HCT116 (cell line): ENCODE measurements around the gene ITGA11. TPM values are rescaled to one million over a fixed set of nuclear protein-coding genes. Genes with fewer than 3 reads are reported as not detected.

Experiments
- ATAC-seq: fragments of 200-7000 bp; cut with Tn5 transposase; 2 replicates; pipeline ENCODE4 v1.9.1; 2020; ENCODE audit warnings: mild to moderate bottlenecking, moderate library complexity
- BruUV-seq: library from RNA; stranded (reverse); fragments of 400-500 nt; replicated peaks from 2 replicates; lab custom pipeline; 2021; lab: Mats Ljungman, UMichigan
- CTCF ChIA-PET: fragments of 300-600 bp; sonication (Branson Sonifier 250); formaldehyde crosslinking; loops from one replicate; lab custom pipeline; 2021; ENCODE audit warnings: antibody characterized with exemption; lab: Charles Lee
- POLR2A ChIA-PET: fragments of 300-600, 350-600 bp; sonication (Branson Sonifier 250); formaldehyde crosslinking; loops from one replicate; lab custom pipeline; 2021; ENCODE audit warnings: antibody characterized with exemption; lab: Charles Lee
- RAD21 ChIA-PET, 2 experiments: fragments of 300-600 bp; sonication (Branson Sonifier 250); formaldehyde crosslinking; loops; one replicate each; lab custom pipeline; 2023; ENCODE audit warnings: low total read pairs in 2 of 2; ENCODE audit not compliant: uncharacterized antibody in 2 of 2, unreplicated experiment in 2 of 2, low non-redundant PET in 1 of 2; lab: Charles Lee
- DNase-seq: peaks from one replicate; pipeline ENCODE4 v3.0.0-alpha.2; 2010; ENCODE audit warnings: low read depth, low spot score
- H2AFZ ChIP-seq: fragments of 200-600 bp; shearing (Covaris generic), sonication (generic); 2 replicates; pipeline ENCODE4 v1.6.1; 2017; ENCODE audit warnings: low read depth, mixed run types, mixed read lengths, antibody characterized with exemption, low read length; ENCODE audit not compliant: poor library complexity, severe bottlenecking
- H3K27ac ChIP-seq: 2 replicates; pipeline ENCODE4 v1.5.1; 2012; ENCODE audit warnings: low read depth, low read length
- H3K27me3 ChIP-seq: fragments of 200-600 bp; sonication (generic); 2 replicates; pipeline ENCODE4 v1.6.1; 2016; ENCODE audit warnings: mixed run types, low read length, mixed read lengths; ENCODE audit not compliant: insufficient read depth
- H3K36me3 ChIP-seq, 2 experiments: fragments of 200-500 bp in 1 of 2; fragments of 200-600 bp in 1 of 2; sonication (Bioruptor generic) in 1 of 2; sonication (generic) in 1 of 2; 2 replicates each; pipeline versions ENCODE4 v1.5.1 to v1.6.1; 2014 to 2016; ENCODE audit warnings: low read length in 2 of 2, inconsistent platforms in 1 of 2, mixed read lengths in 1 of 2, mixed run types in 1 of 2; ENCODE audit not compliant: insufficient read depth in 2 of 2, control insufficient read depth in 1 of 2
- H3K4me1 ChIP-seq, 2 experiments: fragments of 200-600 bp in 1 of 2; sonication (generic) in 1 of 2; 2 replicates each; pipeline versions ENCODE4 v1.5.1 to v1.6.1; 2012 to 2017; ENCODE audit warnings: low read length in 2 of 2, inconsistent platforms in 1 of 2, mild to moderate bottlenecking in 1 of 2, mixed read lengths in 1 of 2, mixed run types in 1 of 2, moderate library complexity in 1 of 2; ENCODE audit not compliant: insufficient read depth in 2 of 2, control insufficient read depth in 1 of 2
- H3K4me2 ChIP-seq: fragments of 200-600 bp; sonication (generic); 2 replicates; pipeline ENCODE4 v1.6.1; 2017; ENCODE audit warnings: mixed run types, low read length, mixed read lengths
- H3K4me3 ChIP-seq, 2 experiments: fragments of 200-600 bp in 1 of 2; sonication (generic) in 1 of 2; replicated peaks in 1 of 2; 2 replicates each; pipeline ENCODE4 v1.5.1; 2011 to 2016; ENCODE audit warnings: low read length in 2 of 2, control low read depth in 1 of 2, low read depth in 1 of 2, mild to moderate bottlenecking in 1 of 2, mixed read lengths in 1 of 2, mixed run types in 1 of 2
- H3K79me2 ChIP-seq: fragments of 200-600 bp; sonication (generic); 2 replicates; pipeline ENCODE4 v1.6.1; 2017; ENCODE audit warnings: mild to moderate bottlenecking, mixed run types, low read length, moderate library complexity, mixed read lengths; ENCODE audit not compliant: insufficient read depth
- H3K9ac ChIP-seq: fragments of 200-600 bp; sonication (generic); 2 replicates; pipeline ENCODE4 v1.6.1; 2016; ENCODE audit warnings: low read length, mixed read lengths
- H3K9me2 ChIP-seq: fragments of 200-600 bp; sonication (generic), shearing (Covaris generic); 2 replicates; pipeline ENCODE4 v1.6.1; 2017; ENCODE audit warnings: mixed run types, mild to moderate bottlenecking, moderate library complexity; ENCODE audit not compliant: insufficient read depth
- H3K9me3 ChIP-seq, 2 experiments: fragments of 200-500 bp in 1 of 2; fragments of 200-600 bp in 1 of 2; sonication (Bioruptor generic) in 1 of 2; sonication (generic) in 1 of 2; 2 replicates each; pipeline ENCODE4 v1.6.1; 2014 to 2017; ENCODE audit warnings: low read length in 2 of 2, mixed read lengths in 2 of 2, inconsistent platforms in 1 of 2, low read depth in 1 of 2, mild to moderate bottlenecking in 1 of 2, mixed run types in 1 of 2, moderate library complexity in 1 of 2; ENCODE audit not compliant: control insufficient read depth in 1 of 2, insufficient read depth in 1 of 2
- H4K20me1 ChIP-seq: fragments of 200-600 bp; sonication (generic), shearing (Covaris generic); 2 replicates; pipeline ENCODE4 v1.6.1; 2017; ENCODE audit warnings: mixed run types, mild to moderate bottlenecking, moderate library complexity; ENCODE audit not compliant: insufficient read depth
- CBX3 ChIP-seq: IDR thresholded peaks from 2 replicates; pipeline ENCODE4 v1.6.1; 2012; ENCODE audit warnings: low read depth
- CTCF ChIP-seq, 3 experiments: fragments of 200-600 bp in 1 of 3; sonication (generic) in 1 of 3; IDR thresholded peaks in 2 of 3; conservative IDR thresholded peaks in 1 of 3; 2 replicates each; pipeline ENCODE4 v1.5.1; 2012 to 2017; ENCODE audit warnings: low read depth in 2 of 3, low read length in 2 of 3, antibody characterized with exemption in 1 of 3, borderline replicate concordance in 1 of 3, control low read depth in 1 of 3, mild to moderate bottlenecking in 1 of 3, mixed read lengths in 1 of 3, mixed run types in 1 of 3, moderate library complexity in 1 of 3; ENCODE audit not compliant: insufficient read depth in 1 of 3
- JUND ChIP-seq: IDR thresholded peaks from 2 replicates; pipeline ENCODE4 v1.6.1; 2012
- POLR2AphosphoS5 ChIP-seq: IDR thresholded peaks from 2 replicates; pipeline ENCODE4 v1.6.1; 2011; ENCODE audit warnings: mild to moderate bottlenecking, low read depth, low read length, moderate library complexity
- SIN3A ChIP-seq: IDR thresholded peaks from 2 replicates; pipeline ENCODE4 v1.6.1; 2012; ENCODE audit warnings: low read depth
- SP1 ChIP-seq: IDR thresholded peaks from 2 replicates; pipeline ENCODE4 v1.6.1; 2012; ENCODE audit warnings: low read depth
- SRF ChIP-seq: IDR thresholded peaks from 2 replicates; pipeline ENCODE4 v1.6.1; 2012; ENCODE audit warnings: low read depth
- TCF7L2 ChIP-seq: IDR thresholded peaks from 2 replicates; pipeline ENCODE4 v1.7.0; 2011; ENCODE audit warnings: borderline replicate concordance, inconsistent platforms; ENCODE audit not compliant: insufficient read depth, insufficient read length; ENCODE audit errors: extremely low read depth
- ZBTB33 ChIP-seq: IDR thresholded peaks from 2 replicates; pipeline ENCODE4 v1.6.1; 2011; ENCODE audit warnings: mild to moderate bottlenecking, low read length, moderate library complexity; ENCODE audit not compliant: insufficient replicate concordance; ENCODE audit errors: extremely low read depth
- ZNF274 ChIP-seq: fragments of 200-500 bp; sonication (Bioruptor generic); IDR thresholded peaks from 2 replicates; pipeline ENCODE4 v1.6.1; 2014; ENCODE audit warnings: mild to moderate bottlenecking, low read depth, low read length, inconsistent platforms
- intact Hi-C: fragments of 100-400 bp; cut with micrococcal nuclease; formaldehyde crosslinking; loops from 2 replicates; pipeline ENCODE4 v1.10.0; 2022
- total RNA-seq: library from RNA; stranded (reverse); gene quantifications from one replicate; pipeline ENCODE4 v1.2.1, GENCODE V29; 2021; ENCODE audit not compliant: unreplicated experiment
- TF ChIP-seq, protein P1 (sequence below): IDR thresholded peaks from 2 replicates; pipeline ENCODE4 v1.6.1; 2012

ITGA11 gene
- total RNA-seq, 1 experiment from 2014 or later, result not detected

DNA sequence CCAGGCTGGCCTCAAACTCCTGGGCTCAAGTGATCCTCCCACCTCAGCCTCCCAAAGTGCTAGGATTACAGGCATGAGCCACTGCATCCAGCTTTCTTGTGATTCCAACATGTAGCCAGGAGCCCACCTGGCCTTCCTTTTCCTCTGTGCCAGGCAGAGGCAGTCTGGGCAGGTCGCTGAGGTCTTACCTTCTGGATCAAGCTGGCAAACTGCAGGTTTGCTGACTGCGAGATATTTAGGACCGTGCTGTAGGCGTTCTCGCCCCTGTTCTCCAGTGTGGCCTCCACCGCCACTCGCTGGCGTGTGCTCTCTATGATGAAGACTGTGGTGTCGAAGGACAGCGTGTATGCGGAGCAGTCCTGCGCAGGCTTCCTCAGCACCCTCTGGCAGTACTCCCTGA is 112.0 kb downstream of the ITGA11 start:
- ChIA-PET POLR2A (no interaction called here), CTCF (no interaction called here), RAD21 (no interaction called here)
- Histone ChIP-seq H3K27me3 (no peaks in the 10 kb centered on the region), H4K20me1 (no peaks in the 10 kb centered on the region), H3K36me3 (no peaks in the 10 kb centered on the region), H3K9me3 (no peaks in the 10 kb centered on the region), H3K9me2 (no peaks in the 10 kb centered on the region), H3K79me2 (no peaks in the 10 kb centered on the region), H3K9ac (no peak overlapping the region), H3K4me1 (no peaks in the 10 kb centered on the region), H2AFZ (no peak overlapping the region), H3K4me3 (no peak overlapping the region), H3K4me2 (no peak overlapping the region), H3K27ac (no peak overlapping the region)
- TF ChIP-seq SIN3A (no peak), SRF (no peak), CTCF (IDR thresholded peaks at IDR 0.05 in 2 of 3, conservative IDR thresholded peaks at IDR 0.05 in 1 of 3; ENCODE audit: borderline replicate concordance in 1 of 3, insufficient read depth in 1 of 3, low read depth in 2 of 3, low read length in 2 of 3) (no peak), SP1 (no peak), CBX3 (no peak), POLR2AphosphoS5 (no peak), JUND (no peak)
- intact Hi-C loops, result no loop called here
- no TSS peak for BruUV-seq
- DNase-seq (no peak), ATAC-seq (no peak)

- Histone ChIP-seq H3K4me3 (no peak overlapping the region), H3K4me2 (no peak overlapping the region), H3K27me3 (no peaks in the 10 kb centered on the region), H3K79me2 (no peaks in the 10 kb centered on the region), H3K27ac (no peak overlapping the region), H3K9ac (no peak overlapping the region), H2AFZ (no peak overlapping the region), H3K9me2 (no peaks in the 10 kb centered on the region), H3K9me3 (no peaks in the 10 kb centered on the region), H3K4me1 (no peaks in the 10 kb centered on the region), H3K36me3 (no peaks in the 10 kb centered on the region), H4K20me1 (no peaks in the 10 kb centered on the region)
- BruUV-seq, result no TSS peak
- POLR2A ChIA-PET, result no interaction called here
- RAD21 ChIA-PET, result no interaction called here
- intact Hi-C loops, result no loop called here
- DNase-seq, result no peak
- ATAC-seq, result no peak
- CTCF ChIA-PET, result no interaction called here
- TF ChIP-seq, protein P1, sequence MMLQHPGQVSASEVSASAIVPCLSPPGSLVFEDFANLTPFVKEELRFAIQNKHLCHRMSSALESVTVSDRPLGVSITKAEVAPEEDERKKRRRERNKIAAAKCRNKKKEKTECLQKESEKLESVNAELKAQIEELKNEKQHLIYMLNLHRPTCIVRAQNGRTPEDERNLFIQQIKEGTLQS, result no peak
- TF ChIP-seq ZNF274, result no peak
- no peak for TF ChIP-seq CTCF (IDR thresholded peaks at IDR 0.05 in 2 of 3, conservative IDR thresholded peaks at IDR 0.05 in 1 of 3; ENCODE audit: borderline replicate concordance in 1 of 3, insufficient read depth in 1 of 3, low read depth in 2 of 3, low read length in 2 of 3)
- TF ChIP-seq SIN3A, result no peak
- TF ChIP-seq ZBTB33, result no peak
- no peak for TF ChIP-seq TCF7L2
Observed at GRCh38 chr15:68318931-68319909, 112.7 kb downstream of the ITGA11 start.
